Colonic mucosa (tissue), 4 donors: ENCODE results near the gene RBM34. TPM values are rescaled to one million over a fixed set of nuclear protein-coding genes. Genes with fewer than 3 reads are reported as not detected.

Experiments used
- DNase-seq: peaks from one replicate; pipeline ENCODE4 v3.0.0-alpha.2; 2020
- H3K27ac ChIP-seq: fragments of 200-600 bp; one replicate; pipeline ENCODE4 v1.8.0; 2021
- H3K27me3 ChIP-seq: fragments of 200-600 bp; one replicate; pipeline ENCODE4 v1.8.0; 2021
- H3K36me3 ChIP-seq: fragments of 200-600 bp; one replicate; pipeline ENCODE4 v1.8.0; 2021
- H3K4me1 ChIP-seq: fragments of 200-600 bp; one replicate; pipeline ENCODE4 v1.8.0; 2021; ENCODE audit warnings: mild to moderate bottlenecking
- H3K4me3 ChIP-seq: fragments of 200-600 bp; one replicate; pipeline ENCODE4 v1.8.0; 2021
- H3K9ac ChIP-seq, 2 donors: one replicate each; pipeline ENCODE4 v1.7.0; 2013; ENCODE audit warnings: control low read depth in 2 of 2, low read depth in 2 of 2, low read length in 2 of 2
- H3K9me3 ChIP-seq: fragments of 200-600 bp; one replicate; pipeline ENCODE4 v1.8.0; 2021
- intact Hi-C: fragments of 100-400 bp; cut with DNase I; formaldehyde crosslinking; loops from one replicate; pipeline ENCODE4 v1.14.1; 2022
- total RNA-seq, 2 donors: library from RNA; stranded (reverse); fragmentation: NEBNext Ultra II Directional in 1 of 2; extraction: Animal tissue kit (Norgen Biotek cat#: 25700) in 1 of 2; gene quantifications; one replicate each; pipeline ENCODE4 v1.2.1, GENCODE V29; 2021
- TF ChIP-seq, protein P1 (sequence below): fragments of 200-600 bp; IDR thresholded peaks from one replicate; pipeline ENCODE4 v1.8.0; 2022; ENCODE audit warnings: antibody characterized with exemption, mild to moderate bottlenecking
- donor health status: healthy.
- donor health status: DM: no; HTN: no; CAD: no.
- donor health status: DM: no; HTN: no; CAD: no.

Gene RBM34
- total RNA-seq, 2 donors from 2014 or later: 59.8 to 61.2 TPM

DNA sequence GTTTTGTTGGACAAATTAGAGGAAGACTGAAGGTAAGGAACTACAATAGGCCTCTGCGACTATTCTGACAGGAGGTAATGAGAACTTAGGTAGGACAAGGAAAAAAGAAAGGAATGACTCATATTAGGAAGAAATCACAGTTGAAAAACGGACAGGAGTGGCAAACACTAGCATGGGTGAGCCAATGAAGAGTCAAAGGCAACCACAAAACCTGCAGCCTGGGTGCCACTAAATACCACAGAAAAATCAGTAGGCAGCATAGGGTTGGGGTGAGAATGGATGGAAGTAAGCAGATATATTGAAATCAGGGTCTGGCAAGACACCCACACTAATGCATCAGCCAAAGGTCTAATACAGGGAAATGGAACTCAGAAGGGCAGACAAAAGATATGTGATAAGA lies 10.0 kb downstream of the RBM34 start:
- H3K9me3 ChIP-seq: no peaks in the 10 kb centered on the region
- no peak overlapping the region for H3K4me3 ChIP-seq
- no peaks in the 10 kb centered on the region for H3K4me1 ChIP-seq
- intact Hi-C loops: no loop called here
- DNase-seq: no peak
- H3K9ac ChIP-seq: no peak overlapping the region
- no peak overlapping the region for H3K27ac ChIP-seq
- TF ChIP-seq, protein P1, sequence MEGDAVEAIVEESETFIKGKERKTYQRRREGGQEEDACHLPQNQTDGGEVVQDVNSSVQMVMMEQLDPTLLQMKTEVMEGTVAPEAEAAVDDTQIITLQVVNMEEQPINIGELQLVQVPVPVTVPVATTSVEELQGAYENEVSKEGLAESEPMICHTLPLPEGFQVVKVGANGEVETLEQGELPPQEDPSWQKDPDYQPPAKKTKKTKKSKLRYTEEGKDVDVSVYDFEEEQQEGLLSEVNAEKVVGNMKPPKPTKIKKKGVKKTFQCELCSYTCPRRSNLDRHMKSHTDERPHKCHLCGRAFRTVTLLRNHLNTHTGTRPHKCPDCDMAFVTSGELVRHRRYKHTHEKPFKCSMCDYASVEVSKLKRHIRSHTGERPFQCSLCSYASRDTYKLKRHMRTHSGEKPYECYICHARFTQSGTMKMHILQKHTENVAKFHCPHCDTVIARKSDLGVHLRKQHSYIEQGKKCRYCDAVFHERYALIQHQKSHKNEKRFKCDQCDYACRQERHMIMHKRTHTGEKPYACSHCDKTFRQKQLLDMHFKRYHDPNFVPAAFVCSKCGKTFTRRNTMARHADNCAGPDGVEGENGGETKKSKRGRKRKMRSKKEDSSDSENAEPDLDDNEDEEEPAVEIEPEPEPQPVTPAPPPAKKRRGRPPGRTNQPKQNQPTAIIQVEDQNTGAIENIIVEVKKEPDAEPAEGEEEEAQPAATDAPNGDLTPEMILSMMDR: no peak
- H3K27me3 ChIP-seq: no peaks in the 10 kb centered on the region
- H3K36me3 ChIP-seq: peaks cover 7% of the 10 kb centered on the region

GRCh38 chr1:235149824-235150223 lies 11.2 kb downstream of the RBM34 start:
- Histone ChIP-seq H3K27me3 (no peaks in the 10 kb centered on the region), H3K9ac (no peak overlapping the region), H3K27ac (no peak overlapping the region), H3K4me1 (no peaks in the 10 kb centered on the region), H3K36me3 (peaks cover 7% of the 10 kb centered on the region), H3K4me3 (no peak overlapping the region), H3K9me3 (no peaks in the 10 kb centered on the region)
- intact Hi-C loops: no loop called here
- no peak for DNase-seq
- TF ChIP-seq, protein P1: no peak

GRCh38 chr1:235147269-235147668 lies 13.8 kb downstream of the RBM34 start:
- Histone ChIP-seq H3K27ac (no peak overlapping the region), H3K4me3 (no peak overlapping the region), H3K4me1 (no peaks in the 10 kb centered on the region), H3K36me3 (no peaks in the 10 kb centered on the region), H3K27me3 (no peaks in the 10 kb centered on the region), H3K9me3 (no peaks in the 10 kb centered on the region), H3K9ac (no peak overlapping the region)
- intact Hi-C loops: no loop called here
- TF ChIP-seq, protein P1: no peak
- DNase-seq: no peak

DNA sequence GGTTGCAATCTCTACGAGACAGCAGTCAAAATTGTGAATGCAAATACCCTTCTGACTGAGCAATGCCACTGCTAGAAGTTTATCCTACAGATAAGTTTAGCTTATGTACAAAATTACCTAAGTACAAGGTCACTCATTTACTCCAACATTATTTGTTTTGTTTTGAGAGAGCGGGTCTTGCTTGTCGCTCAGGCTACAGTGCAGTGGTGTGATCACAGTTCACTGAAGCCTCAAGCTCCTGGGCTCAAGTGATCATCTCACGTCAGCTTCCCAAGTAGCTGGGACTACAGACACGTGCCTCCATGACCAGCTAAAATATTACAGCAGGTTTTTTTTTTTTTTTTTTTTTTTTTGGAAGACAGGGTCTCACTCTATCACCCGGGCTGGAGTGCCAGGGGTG lies 15.4 kb downstream of the RBM34 start:
- H3K4me3 ChIP-seq: no peak overlapping the region
- no peaks in the 10 kb centered on the region for H3K4me1 ChIP-seq
- H3K36me3 ChIP-seq: no peaks in the 10 kb centered on the region
- TF ChIP-seq, protein P1: no peak
- H3K27me3 ChIP-seq: no peaks in the 10 kb centered on the region
- no peak overlapping the region for H3K9ac ChIP-seq
- no peak for DNase-seq
- intact Hi-C loops: no loop called here
- H3K9me3 ChIP-seq: no peaks in the 10 kb centered on the region
- no peak overlapping the region for H3K27ac ChIP-seq

DNA sequence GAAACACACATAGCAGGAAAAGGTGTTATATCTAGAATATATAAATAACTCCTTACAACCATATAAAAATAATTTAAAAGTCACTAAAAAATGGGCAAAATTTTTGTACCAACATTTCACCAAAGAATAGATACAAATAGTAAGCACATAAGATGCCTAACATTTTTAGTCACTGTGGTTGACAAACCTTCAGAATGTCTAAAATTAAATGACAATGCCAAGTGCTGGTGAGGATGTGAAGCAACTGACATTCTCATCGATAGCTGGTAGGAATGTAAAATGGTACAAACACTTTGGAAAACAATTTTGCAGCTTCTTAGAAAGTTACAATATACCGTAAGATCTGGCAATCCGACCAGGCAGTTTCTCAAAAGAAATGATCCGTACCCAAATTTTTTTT lies 18.1 kb downstream of the RBM34 start:
- Histone ChIP-seq H3K36me3 (no peaks in the 10 kb centered on the region), H3K4me1 (no peaks in the 10 kb centered on the region), H3K4me3 (no peak overlapping the region)

More for the DNA sequence above, 18.1 kb downstream of the RBM34 start:
- Histone ChIP-seq H3K27me3 (no peaks in the 10 kb centered on the region), H3K9ac (no peak overlapping the region), H3K27ac (no peak overlapping the region), H3K9me3 (no peaks in the 10 kb centered on the region)
- intact Hi-C loops: no loop called here
- TF ChIP-seq, protein P1: no peak
- DNase-seq: no peak
